Stimulated activated CD4-positive, alpha-beta T cell treated with anti-CD3 and anti-CD28 coated beads, Interleukin-4, amount 100 ng/mL, for 1 hour (primary cell): ENCODE data around the gene MIR17HG.
A peak's percentile ranks its signal among the peaks of the same experiment; 100 is the strongest.
"Not testable (repeated sequence)": the region's sequence is repeated elsewhere in the genome, so short reads cannot be mapped to it uniquely, and the experiment has no call there.

Experiments
- DNase-seq: peaks from one replicate; pipeline ENCODE4 v3.0.0-alpha.2; 2020

The MIR17HG gene

DNA sequence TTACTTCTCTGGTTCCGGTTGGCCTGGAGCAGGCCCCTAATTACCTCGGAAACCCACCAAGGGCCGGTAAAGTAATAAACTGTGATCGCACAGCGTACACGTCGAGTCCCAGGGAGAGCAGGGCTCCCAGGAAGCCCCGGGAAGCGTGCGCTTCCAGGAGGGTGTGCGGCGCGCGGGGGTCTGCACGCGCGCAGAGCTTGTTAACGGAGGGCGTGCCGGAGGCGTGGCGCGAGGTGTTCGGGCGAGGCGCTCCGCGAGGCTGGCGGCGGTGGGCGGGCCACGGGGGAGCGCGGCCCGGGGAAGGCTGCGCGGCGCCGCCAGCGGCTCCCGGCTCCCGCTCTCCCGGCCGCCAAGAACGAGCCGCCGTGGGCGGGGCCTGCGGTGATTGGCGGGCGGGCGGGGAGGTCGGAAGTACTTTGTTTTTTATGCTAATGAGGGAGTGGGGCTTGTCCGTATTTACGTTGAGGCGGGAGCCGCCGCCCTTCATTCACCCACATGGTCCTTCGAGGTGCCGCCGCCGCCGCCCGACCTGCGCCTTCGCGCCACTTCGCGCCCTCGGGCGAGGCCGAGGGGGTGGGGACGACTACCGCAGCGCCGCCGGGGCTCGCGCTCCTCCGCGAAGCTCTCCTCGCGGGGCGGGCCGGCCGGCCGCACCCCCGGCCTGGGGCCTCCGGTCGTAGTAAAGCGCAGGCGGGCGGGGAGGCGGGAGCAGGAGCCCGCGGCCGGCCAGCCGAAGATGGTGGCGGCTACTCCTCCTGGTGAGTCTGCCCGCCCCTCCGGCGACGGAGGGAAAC, at the start of gene MIR17HG:
MIR17HG (plus strand) TSS at position 486 of the 794 bp plus-strand sequence.
- DNase-seq = peak; percentile 92

- no peak for DNase-seq
Observed at GRCh38 chr13:91298060-91298459, 49.4 kb upstream of the MIR17HG start.

DNA sequence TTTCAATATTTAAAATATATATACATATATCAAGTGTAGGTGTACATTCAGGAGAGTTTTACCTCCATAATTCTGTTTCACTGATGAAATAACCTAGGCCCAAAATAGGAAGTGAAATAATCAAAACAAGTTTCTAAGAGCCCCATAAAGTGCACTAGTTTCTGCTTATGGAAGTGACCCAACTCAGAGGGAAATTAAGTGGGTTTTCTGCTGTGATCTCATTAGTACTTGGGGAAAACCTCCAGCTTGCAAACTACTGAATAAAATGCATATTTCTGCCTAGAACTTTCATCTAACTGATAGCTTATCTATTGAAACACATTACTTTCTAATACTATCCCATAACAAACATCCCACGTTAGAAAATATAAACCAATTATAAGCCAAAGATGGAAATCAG, 45.4 kb upstream of the MIR17HG start:
- DNase-seq = no peak

DNA sequence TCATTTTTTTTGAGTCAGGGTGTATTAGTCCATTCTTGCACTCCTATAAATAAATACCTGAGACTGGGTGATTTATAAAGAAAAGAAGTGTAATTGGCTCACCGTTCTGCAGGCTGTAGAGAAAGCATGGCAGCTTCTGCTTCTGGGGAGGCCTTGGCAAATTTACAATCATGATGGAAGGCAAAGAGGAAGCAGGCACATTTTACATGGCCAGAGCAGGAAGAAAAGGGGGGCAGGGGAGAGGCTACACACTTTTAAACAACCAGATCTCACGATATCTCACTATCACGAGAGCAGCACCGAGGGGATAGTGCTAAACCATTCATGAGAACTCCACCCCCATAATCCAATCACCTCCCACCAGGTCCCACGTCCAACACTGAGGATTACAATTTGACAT, 44.5 kb upstream of the MIR17HG start:
- DNase-seq = no peak

DNA sequence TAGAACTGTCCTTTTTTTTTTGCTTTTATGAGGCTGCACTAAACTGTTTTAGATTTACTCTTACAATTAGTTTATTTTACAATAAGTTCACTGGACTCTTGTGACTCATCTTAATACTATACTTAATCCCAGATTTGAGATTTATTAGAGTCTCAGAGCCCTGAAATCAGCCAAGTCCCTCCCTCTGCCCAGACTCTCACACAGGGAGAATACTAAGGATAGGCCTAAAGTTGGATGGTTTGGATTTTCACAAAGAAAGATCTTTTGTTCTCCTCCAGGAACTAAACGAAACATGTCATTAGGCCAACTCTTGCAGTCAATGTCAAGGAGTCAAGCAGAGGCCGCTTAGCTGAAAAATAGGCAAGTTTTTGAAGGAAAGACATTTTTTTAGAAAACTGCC, 42.7 kb upstream of the MIR17HG start:
- DNase-seq = no peak

DNA sequence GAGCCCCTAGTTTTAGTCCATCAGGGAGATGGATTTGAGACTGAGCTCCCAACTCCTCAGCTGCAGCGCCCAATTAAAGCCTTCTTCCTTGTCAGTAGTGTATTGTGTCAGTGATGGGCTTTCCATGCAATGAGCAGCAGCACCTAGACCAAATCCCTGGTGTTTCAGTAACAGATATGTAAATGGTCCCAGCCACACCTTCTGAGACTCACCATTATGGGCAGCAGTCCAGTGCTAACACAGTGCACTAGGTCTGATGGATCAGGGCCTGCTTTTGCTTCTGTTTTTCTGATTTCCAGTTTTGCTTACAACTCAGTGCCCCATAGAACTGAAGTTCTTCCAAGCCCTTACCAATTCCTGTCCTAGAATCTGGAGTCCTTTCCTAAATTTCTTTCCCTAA, 41.8 kb upstream of the MIR17HG start:
- no peak for DNase-seq

- DNase-seq = no peak
Observed at GRCh38 chr13:91307887-91308286, 39.6 kb upstream of the MIR17HG start.

DNA sequence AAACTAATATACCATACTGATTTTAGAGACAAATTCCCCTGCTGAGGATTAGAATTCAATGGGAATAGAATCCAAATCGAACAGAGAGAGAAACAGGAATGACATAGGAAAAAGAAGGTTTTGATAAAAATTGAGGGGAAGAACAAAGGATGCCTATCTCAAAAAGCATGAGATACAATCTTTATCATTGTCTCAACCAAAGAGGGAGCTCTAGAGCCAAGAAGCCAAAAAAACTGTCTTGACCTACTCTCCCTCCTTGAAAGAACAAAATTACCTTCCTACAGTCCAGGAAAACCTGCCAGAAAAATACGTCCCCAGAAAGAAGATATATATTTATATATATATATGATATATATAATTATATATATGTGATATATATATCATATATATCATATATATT, 39.2 kb upstream of the MIR17HG start:
- no peak for DNase-seq

- no peak for DNase-seq
Observed at GRCh38 chr13:91311491-91311890, 36.0 kb upstream of the MIR17HG start.

DNA sequence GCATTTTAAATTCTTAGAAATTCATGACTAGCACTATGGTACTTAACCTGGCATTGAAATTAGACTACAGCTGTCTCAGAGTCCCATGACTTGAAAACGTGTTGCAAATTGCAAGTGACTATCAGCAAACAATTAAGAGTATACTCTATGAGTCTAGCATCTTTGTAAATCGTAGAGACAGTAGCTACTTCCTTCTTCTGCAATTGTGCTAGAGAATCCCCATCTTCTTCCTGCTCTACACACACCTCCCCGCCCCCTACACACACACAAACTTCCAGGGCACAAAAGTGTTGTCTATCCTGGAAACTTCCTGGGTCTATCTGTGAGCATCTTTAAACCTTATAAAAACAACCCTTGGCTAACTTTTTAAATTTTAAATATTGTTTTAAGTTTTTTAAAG, 35.2 kb upstream of the MIR17HG start:
- no peak for DNase-seq

DNA sequence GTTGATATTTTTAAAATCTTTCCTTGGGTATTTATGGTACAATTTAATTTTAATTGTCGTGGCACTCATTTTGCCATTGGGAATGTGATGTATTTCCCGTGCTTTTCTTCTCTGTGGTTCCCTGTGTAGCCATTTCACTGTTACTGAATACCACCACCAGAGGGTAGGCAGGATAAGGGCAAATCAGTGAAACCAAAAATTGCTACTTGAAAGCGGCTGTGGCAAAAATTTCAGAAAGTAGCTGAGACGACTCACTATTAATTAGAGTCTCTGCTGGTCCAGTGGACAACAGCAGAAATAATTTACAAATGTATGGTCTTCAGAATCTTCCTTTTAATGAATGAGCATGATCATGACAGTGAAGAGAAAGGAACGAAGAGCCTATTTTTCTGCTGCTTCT, 34.4 kb upstream of the MIR17HG start:
- no peak for DNase-seq

DNA sequence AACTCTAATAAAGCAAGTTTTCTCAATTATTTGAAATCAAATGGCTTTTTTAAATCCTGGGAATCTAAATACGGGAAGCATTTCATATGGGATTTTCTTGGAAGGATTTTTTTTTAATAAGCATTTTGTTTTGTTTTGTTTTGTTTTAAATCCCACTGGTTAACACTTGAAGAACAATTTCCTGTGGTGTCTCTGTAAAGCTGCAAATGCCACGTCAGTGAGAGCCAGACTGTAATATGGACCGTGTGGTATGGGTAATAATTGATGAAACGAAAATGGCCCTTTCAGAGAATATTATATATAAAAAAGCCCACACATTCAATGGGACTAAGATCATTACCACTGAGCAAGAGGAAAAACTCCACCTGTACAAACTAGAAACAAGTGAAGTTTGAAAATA, 33.9 kb upstream of the MIR17HG start:
- DNase-seq = no peak

GRCh38 chr13:91314888-91315287, 32.6 kb upstream of the MIR17HG start:
- no peak for DNase-seq

DNA sequence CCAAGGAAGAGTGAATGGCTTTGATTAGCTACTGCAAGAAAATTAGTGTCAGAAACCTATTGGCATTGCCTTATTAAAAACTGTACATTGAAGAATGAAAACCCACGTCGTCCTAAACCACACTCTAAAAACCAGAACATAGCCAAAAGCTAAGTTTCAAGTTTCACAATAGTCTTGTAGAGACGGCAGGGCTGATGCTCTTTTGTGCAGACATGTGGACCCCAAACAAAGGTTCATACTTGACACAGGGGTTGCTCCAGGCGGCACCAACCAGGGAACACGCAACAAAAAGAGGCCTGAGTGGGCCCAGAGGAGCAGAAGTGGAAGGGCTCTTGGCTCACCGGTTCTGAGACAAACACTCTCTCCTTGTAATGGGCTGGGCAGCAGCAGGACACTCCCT, 28.6 kb upstream of the MIR17HG start:
- no peak for DNase-seq

- no peak for DNase-seq
Observed at GRCh38 chr13:91319996-91320395, 27.5 kb upstream of the MIR17HG start.

DNA sequence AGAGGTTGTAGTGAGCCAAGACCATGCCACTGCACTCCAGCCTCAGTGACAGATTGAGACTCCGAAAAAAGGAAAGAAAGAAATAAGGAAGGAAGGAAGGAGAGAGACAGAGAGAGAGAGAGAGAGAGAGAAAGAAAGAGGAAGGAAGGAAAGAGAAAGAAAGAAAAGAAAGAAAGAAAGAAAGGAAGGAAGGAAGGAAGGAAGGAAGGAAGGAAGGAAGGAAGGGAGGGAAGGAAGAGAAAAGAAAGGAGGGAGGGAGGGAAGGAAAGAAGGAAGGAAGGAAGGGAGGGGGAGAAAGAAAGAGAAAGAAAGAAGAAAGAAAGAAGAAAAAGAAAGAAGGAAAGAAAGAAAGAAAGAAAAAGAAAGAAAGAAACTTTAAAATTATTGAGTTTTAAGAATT, 26.5 kb upstream of the MIR17HG start:
- not testable (repeated sequence) for DNase-seq

- no peak for DNase-seq
Observed at GRCh38 chr13:91323349-91323748, 24.1 kb upstream of the MIR17HG start.

DNA sequence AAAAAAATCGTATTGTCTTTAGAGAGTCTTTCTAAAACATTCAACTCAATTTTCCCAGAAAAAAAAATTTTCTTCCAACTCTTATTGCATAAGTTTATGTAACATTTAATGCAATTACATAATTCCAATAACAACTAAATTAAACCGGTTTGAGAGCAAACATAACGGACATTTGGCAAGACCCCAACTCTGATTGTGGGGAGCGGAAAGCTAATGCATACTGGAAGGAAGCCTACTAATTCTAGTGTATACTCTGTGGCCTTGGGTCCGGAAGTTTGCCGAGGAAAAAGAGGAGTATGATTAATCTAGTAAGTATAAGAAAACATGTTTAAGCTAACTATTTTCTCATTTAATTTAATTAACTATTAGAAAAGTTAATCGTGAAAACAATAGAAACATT, 21.3 kb upstream of the MIR17HG start:
- no peak for DNase-seq

- DNase-seq = no peak
Observed at GRCh38 chr13:91328726-91329125, 18.8 kb upstream of the MIR17HG start.

- no peak for DNase-seq
Observed at GRCh38 chr13:91329733-91330132, 17.8 kb upstream of the MIR17HG start.

- no peak for DNase-seq
Observed at GRCh38 chr13:91331047-91331915, 16.2 kb upstream of the MIR17HG start.

- DNase-seq = no peak
Observed at GRCh38 chr13:91346062-91346461, 1.4 kb upstream of the MIR17HG start.

GRCh38 chr13:91346850-91347201, 661 bp upstream of the MIR17HG start:
- DNase-seq = peak; percentile 52
